Heart left ventricle (tissue), 16 donors: ENCODE data around the gene BRICD5. TPM values are rescaled to one million over a fixed set of nuclear protein-coding genes. Genes with fewer than 3 reads are reported as not detected.

Source experiments
- ATAC-seq, 4 donors: fragments of 200-7000 bp; cut with Tn5 transposase; one replicate each; pipeline ENCODE4 v1.9.1; 2020 to 2022; ENCODE audit warnings: moderate library complexity in 4 of 4, mild to moderate bottlenecking in 3 of 4, moderate number of reproducible peaks in 1 of 4
- DNase-seq, 5 donors: peaks; one replicate each; pipeline ENCODE4 v3.0.0-alpha.2; 2020
- H3K27ac ChIP-seq, 12 donors: fragments of 200-600 bp; sonication (generic) in 4 of 12; one replicate each; pipeline versions ENCODE4 v1.5.0 to v1.8.0; 2016 to 2022; ENCODE audit warnings: mild to moderate bottlenecking in 2 of 12
- H3K27me3 ChIP-seq, 9 donors: fragments of 200-600 bp; sonication (generic) in 2 of 9; one replicate each; pipeline versions ENCODE4 v1.5.1 to v1.8.0; 2016 to 2022; ENCODE audit warnings: mild to moderate bottlenecking in 3 of 9
- H3K36me3 ChIP-seq, 9 donors: fragments of 200-600 bp; sonication (generic) in 2 of 9; one replicate each; pipeline versions ENCODE4 v1.5.0 to v1.8.0; 2018 to 2022; ENCODE audit warnings: mild to moderate bottlenecking in 2 of 9
- H3K4me1 ChIP-seq, 12 donors: fragments of 200-600 bp; sonication (generic) in 4 of 12; one replicate each; pipeline versions ENCODE4 v1.5.0 to v1.8.0; 2016 to 2022; ENCODE audit warnings: mild to moderate bottlenecking in 3 of 12
- H3K4me3 ChIP-seq, 12 donors: fragments of 200-600 bp; sonication (generic) in 4 of 12; one replicate each; pipeline versions ENCODE4 v1.5.0 to v1.8.0; 2017 to 2022; ENCODE audit warnings: mild to moderate bottlenecking in 9 of 12, moderate library complexity in 4 of 12
- H3K9me3 ChIP-seq, 12 donors: fragments of 200-600 bp; sonication (generic) in 4 of 12; one replicate each; pipeline versions ENCODE4 v1.5.0 to v1.8.0; 2016 to 2022; ENCODE audit warnings: mild to moderate bottlenecking in 1 of 12
- CTCF ChIP-seq, 12 donors: fragments of 200-600 bp; sonication (generic) in 4 of 12; IDR thresholded peaks; one replicate each; pipeline versions ENCODE4 v1.5.0 to v1.8.0; 2018 to 2022; ENCODE audit warnings: antibody characterized with exemption in 12 of 12, mild to moderate bottlenecking in 5 of 12
- POLR2A ChIP-seq, 2 donors: fragments of 450-650 bp; IDR thresholded peaks; one replicate each; pipeline ENCODE4 v1.6.1; 2017; ENCODE audit warnings: antibody characterized with exemption in 2 of 2, mild to moderate bottlenecking in 2 of 2, moderate library complexity in 2 of 2
- WGBS, 4 donors: extraction: QIAGEN DNeasy Blood & Tissue Kit in 2 of 4; methylation state at CpG; one replicate each; pipeline versions ENCODE4 v1.1.5 to v1.1.7; 2013 to 2018; 5-methylcytosine and 5-hydroxymethylcytosine counted together
- intact Hi-C, 10 donors: fragments of 100-400 bp; cut with DNase I; formaldehyde crosslinking; loops; one replicate each; pipeline versions ENCODE4 v1.11.1 to v1.14.2; 2022
- polyA plus RNA-seq, 2 donors: library from polyadenylated mRNA; stranded (reverse); fragments of 200-250 nt; gene quantifications; one replicate each; pipeline ENCODE4 v1.2.3, GENCODE V29; 2013
- total RNA-seq, 9 donors: library from RNA; depleted of rRNA in 2 of 9; stranded (reverse); fragments of >200 nt in 2 of 9; fragmentation: NEBNext Ultra II Directional in 3 of 9; extraction: Animal tissue kit (Norgen Biotek cat#: 25700) in 3 of 9; gene quantifications; one replicate each; pipeline versions ENCODE4 v1.1.0 to v1.2.4, GENCODE V29; 2016 to 2023
- donor health status: ischemic (EF 13 %, LVEDD 7.1; RV severe dilation, severe dysfunction).
- donor health status: healthy with polysubstance abuse.
- donor health status: DM: no; HTN: yes; CAD: no.
- donor health status: DM: no; HTN: no; CAD: no.
- donor health status: ischemic (EF 25% LVEDD 6.9; RV normal size, moderate dysfunction).
- donor health status: ischemic (EF 25% LVEDD 5.7; RV mildly dilated, moderate dysfunction).
- donor health status: healthy.
- donor health status: DM: yes; HTN: yes; CAD: no.
- donor health status: ischemic (EF 35%, LVEDD 5.7; RV mildly dilated, moderate dysfunction).
- donor health status: nonischemic (EF 11% LVEDD 7.7; RV severe dilation, severe dysfunction).
- donor health status: DM: yes; HTN: yes; CAD: no.
- donor health status: PGD.
- donor health status: ischemic (EF 29% LVEDD 5.4; RV normal size, mild dysfunction).
- donor health status: nonischemic (EF 23%, LVEDD 6.1; RV moderate dilation, normal function).

Gene BRICD5
- total and polyA plus RNA-seq, 11 donors: 1.7 to 11.7 (median 5.5) TPM

- no peak for ATAC-seq
- H3K36me3 ChIP-seq: peaks cover 0 to 53% (median 45%) of the 10 kb centered on the region in 9 donors
- WGBS, 4 donors: 95 to 97% (median 96%) methylated on average over 18 to 20 of the region's 20 CpGs
Observed at GRCh38 chr16:2177561-2177960, 33.1 kb downstream of the BRICD5 start.

GRCh38 chr16:2177101-2177500 lies 33.6 kb downstream of the BRICD5 start:
- Histone ChIP-seq H3K9me3 (no peaks in the 10 kb centered on the region), H3K36me3 (peaks cover 0 to 58% (median 45%) of the 10 kb centered on the region in 9 donors), H3K27me3 (no peaks in the 10 kb centered on the region), H3K27ac (no peak overlapping the region), H3K4me1 (no peaks in the 10 kb centered on the region), H3K4me3 (no peak overlapping the region)
- intact Hi-C loops: no loop called here
- no peak for DNase-seq
- no peak for ATAC-seq
- WGBS, 4 donors: 92 to 96% (median 94%) methylated on average over 18 of the region's 18 CpGs
- no peak for TF ChIP-seq POLR2A (IDR thresholded peaks at IDR 0.05)
- TF ChIP-seq CTCF (IDR thresholded peaks at IDR 0.05): no peak

More at GRCh38 chr16:2177561-2177960, 33.1 kb downstream of the BRICD5 start:
- no peak for DNase-seq
- Histone ChIP-seq H3K9me3 (no peaks in the 10 kb centered on the region), H3K27me3 (no peaks in the 10 kb centered on the region), H3K27ac (no peak overlapping the region), H3K4me3 (no peak overlapping the region), H3K4me1 (no peaks in the 10 kb centered on the region)
- no peak for TF ChIP-seq POLR2A (IDR thresholded peaks at IDR 0.05)
- intact Hi-C loops: no loop called here

GRCh38 chr16:2176047-2176446 lies 34.6 kb downstream of the BRICD5 start:
- intact Hi-C loops: no loop called here
- Histone ChIP-seq H3K4me3 (no peak overlapping the region), H3K36me3 (peaks cover 0 to 68% (median 54%) of the 10 kb centered on the region in 9 donors), H3K9me3 (no peaks in the 10 kb centered on the region), H3K27ac (no peak overlapping the region), H3K4me1 (no peaks in the 10 kb centered on the region), H3K27me3 (no peaks in the 10 kb centered on the region)
- ATAC-seq: peak in 1 of 4 donors; percentile 11
- no peak for DNase-seq
- WGBS, 4 donors: 94 to 96% (median 95%) methylated on average over 9 to 23 of the region's 23 CpGs
- no peak for TF ChIP-seq CTCF (IDR thresholded peaks at IDR 0.05)
- TF ChIP-seq POLR2A (IDR thresholded peaks at IDR 0.05): no peak

- TF ChIP-seq POLR2A (IDR thresholded peaks at IDR 0.05) (no peak), CTCF (IDR thresholded peaks at IDR 0.05) (no peak)
- no peak for DNase-seq
- no peak overlapping the region for H3K27ac ChIP-seq
- intact Hi-C loops: no loop called here
- peaks cover 0 to 71% (median 55%) of the 10 kb centered on the region in 9 donors for H3K36me3 ChIP-seq
- H3K4me3 ChIP-seq: no peak overlapping the region
- ATAC-seq: no peak
- H3K9me3 ChIP-seq: no peaks in the 10 kb centered on the region
- H3K4me1 ChIP-seq: no peaks in the 10 kb centered on the region
- 92 to 96% (median 94%) methylated on average over 10 of the region's 10 CpGs; no CpG with 5 or more reads in 1 of the 4 donors for WGBS, 4 donors
- no peaks in the 10 kb centered on the region for H3K27me3 ChIP-seq
Observed at GRCh38 chr16:2175454-2175853, 35.2 kb downstream of the BRICD5 start.
